ENCODE data around the gene SEMA3E.
"Not testable (repeated sequence)": the region's sequence is repeated elsewhere in the genome, so short reads cannot be mapped to it uniquely, and the experiment has no call there.

Gene SEMA3E

GRCh38 chr7:83451501-83452045 is 197.4 kb downstream of the SEMA3E start:
- no peak for DNase-seq (ENCODE audit: low spot score)

DNA sequence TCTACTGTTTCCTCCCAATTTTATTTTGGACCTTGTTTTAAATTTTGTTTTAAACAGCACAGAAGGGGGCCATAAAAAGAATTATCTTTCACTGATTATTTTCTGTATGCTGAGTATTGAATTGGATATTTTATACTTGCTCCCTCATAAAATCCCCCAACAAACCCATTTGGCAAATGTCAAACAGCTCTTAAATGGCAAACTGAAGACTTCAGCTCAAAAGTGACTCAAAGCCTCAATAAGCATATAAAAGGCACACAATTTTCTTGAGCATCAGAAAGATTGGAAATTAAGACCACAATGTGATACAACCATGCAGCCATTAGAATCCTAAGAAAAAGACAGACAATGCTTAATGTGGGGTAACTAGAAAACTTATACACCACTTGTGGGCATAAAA is 199.2 kb downstream of the SEMA3E start:
- DNase-seq (ENCODE audit: low spot score), result no peak

DNA sequence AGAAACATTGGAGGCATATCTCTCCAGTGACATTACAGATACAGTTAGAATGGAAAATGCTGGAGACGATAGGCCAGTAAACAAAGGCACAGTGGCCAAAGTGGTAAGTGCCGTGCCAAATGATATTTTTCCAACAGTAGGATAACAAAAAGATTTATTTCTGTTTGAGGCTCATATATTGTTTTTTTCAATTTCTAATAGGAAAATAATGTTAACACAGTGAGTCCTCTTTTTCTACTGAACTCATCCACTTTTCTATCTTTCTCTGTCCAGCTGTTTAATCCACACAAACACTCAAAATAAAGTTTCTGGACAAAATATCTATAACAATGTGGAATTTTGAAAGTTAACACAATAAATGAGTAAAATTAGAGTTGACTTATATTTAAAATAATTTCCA is 201.3 kb downstream of the SEMA3E start:
- DNase-seq (ENCODE audit: low spot score), result no peak

DNA sequence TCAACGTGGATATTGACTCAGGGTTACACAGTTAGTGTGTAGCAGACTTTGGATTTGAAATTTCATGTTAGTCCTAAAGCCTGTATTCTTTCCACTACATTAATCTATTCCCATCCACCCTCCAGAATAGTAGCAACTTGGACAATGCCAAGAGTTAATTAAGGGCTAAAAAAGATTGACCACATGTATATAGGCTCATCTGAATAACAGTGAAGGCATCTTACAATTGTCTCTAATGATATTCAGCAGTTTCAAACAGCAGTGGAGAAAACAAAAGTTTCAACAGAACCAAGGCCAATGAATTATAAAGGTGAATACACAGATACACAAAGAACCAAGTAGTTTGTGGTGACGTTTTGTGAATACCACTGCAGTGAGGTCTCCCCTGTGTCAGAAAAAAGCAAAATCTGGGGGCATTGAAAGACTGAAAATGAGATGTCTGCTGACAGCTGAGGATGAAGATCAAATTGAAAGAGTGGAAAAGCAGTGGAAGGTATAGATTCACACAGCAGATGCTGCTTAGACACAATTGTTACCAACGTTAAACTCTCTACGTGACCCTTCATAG is 202.8 kb downstream of the SEMA3E start:
- no peak for DNase-seq (ENCODE audit: low spot score)

- no peak for DNase-seq (ENCODE audit: low spot score)
These were observed 206.0 kb downstream of the SEMA3E start for GRCh38 chr7:83442911-83443310.

DNA sequence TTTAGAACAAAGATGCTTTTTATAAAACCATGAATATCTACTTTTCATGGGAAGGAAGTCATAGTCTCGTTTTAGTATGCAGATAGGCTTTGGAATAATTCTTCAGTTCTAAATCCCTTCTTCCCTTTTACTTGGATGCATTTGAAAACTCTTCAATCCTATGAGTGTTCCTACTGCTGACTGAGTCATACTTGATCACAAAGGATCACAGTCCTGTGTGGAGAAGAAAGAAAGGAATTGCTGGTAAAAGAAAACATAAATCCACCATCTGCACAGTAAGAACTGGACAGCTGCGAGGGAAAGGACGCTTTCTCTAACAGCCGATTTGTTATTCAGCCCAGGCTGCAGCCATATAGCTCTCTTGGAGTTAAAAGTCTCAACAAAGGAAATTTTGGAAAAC is 209.9 kb downstream of the SEMA3E start:
- no peak for DNase-seq (ENCODE audit: low spot score)

- DNase-seq (ENCODE audit: low spot score), result not testable (repeated sequence)
These were observed 218.7 kb downstream of the SEMA3E start for GRCh38 chr7:83430289-83430688.

- DNase-seq (ENCODE audit: low spot score), result no peak
These were observed 219.4 kb downstream of the SEMA3E start for GRCh38 chr7:83429493-83429892.

- DNase-seq (ENCODE audit: low spot score), result no peak
These were observed 221.1 kb downstream of the SEMA3E start for GRCh38 chr7:83427884-83428283.

- no peak for DNase-seq (ENCODE audit: low spot score)
These were observed 222.6 kb downstream of the SEMA3E start for GRCh38 chr7:83426325-83426724.

DNA sequence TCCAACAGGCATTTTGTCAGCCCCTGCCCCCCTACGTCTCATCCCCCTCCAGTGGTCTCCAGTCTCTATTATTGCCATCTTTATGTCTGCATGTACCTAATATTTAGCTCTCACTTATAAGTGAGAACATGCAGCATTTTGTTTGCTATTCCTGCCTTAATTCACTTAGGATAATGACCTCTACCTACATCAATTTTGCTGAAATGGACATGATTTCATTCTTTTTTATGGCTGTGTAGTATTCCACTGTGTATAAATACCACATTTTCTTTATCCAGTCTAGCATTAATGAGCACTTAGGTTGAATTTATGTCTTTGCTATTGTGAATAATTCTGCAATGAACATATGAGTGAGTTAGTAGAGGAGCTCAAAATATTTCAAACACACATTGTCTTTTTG is 229.9 kb downstream of the SEMA3E start:
- no peak for DNase-seq (ENCODE audit: low spot score)

- no peak for DNase-seq (ENCODE audit: low spot score)
These were observed 233.1 kb downstream of the SEMA3E start for GRCh38 chr7:83415840-83416239.

GRCh38 chr7:83414947-83415346 is 234.0 kb downstream of the SEMA3E start:
- no peak for DNase-seq (ENCODE audit: low spot score)

- no peak for DNase-seq (ENCODE audit: low spot score)
These were observed 235.1 kb downstream of the SEMA3E start for GRCh38 chr7:83413831-83414230.

GRCh38 chr7:83413424-83413823 is 235.5 kb downstream of the SEMA3E start:
- DNase-seq (ENCODE audit: low spot score), result no peak

DNA sequence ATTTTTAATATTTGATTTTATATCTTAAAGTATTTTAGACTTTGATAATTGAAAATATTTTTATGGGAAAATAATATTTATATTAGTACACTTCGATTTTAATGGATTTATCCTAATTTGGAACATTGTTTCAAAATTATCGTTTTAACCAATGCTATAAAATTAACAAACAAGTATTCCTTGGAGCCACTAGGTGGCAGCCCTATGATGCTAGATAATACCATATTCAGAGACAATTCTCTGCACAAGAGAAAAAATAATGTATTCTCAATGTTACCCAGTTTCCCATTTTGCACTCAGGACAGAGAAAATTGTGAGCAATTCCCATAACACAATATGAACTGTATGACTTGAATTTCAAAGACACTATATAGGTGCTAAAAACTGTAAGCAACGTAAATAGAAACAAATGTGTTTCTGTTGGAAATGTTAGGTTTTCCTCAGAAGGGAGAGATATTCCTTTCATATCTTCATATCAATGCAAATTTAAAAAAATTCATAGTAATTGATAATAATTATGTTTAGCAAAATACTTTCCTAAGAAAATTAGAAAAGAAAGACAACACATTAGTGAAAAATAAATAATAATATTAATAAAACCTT is 237.8 kb downstream of the SEMA3E start:
- DNase-seq (ENCODE audit: low spot score), result peak; percentile 9

- DNase-seq (ENCODE audit: low spot score), result no peak
These were observed 254.2 kb downstream of the SEMA3E start for GRCh38 chr7:83394776-83395175.

- no peak for DNase-seq (ENCODE audit: low spot score)
These were observed 260.5 kb downstream of the SEMA3E start for GRCh38 chr7:83388436-83388835.

- no peak for DNase-seq (ENCODE audit: low spot score)
These were observed 282.3 kb downstream of the SEMA3E start for GRCh38 chr7:83366629-83367028.

GRCh38 chr7:83365746-83366145 is 283.2 kb downstream of the SEMA3E start:
- no peak for DNase-seq (ENCODE audit: low spot score)

DNA sequence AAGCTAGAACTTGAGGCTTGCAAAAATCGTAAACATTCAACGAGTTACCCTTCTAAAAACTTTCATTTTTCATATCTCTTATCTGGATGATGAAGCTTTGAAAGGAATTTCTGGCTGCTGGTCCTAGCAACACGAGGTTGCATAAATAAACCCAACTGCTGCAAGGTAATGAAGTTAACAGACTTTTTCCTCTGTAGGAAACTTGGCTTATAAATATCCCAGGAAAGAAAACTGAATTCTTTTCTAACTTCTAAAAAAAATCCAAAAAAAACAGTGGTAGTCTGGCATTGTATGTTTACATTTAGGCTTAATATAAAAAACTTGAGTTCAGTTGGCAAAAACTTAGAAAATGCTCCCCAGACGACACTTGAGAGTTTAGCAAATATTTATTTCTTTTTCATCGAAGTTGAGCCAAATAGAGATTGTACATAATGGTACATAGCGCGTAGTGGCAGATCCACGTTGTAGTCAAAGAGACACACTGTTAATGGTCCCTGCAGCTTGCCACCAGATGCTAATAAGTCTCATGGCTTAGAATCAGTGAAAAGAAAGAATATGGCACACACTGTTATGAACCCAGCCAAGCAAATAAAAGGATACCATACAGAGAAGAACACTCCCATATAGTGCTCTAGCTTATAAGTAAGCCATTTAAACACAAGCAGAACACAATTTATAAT is 285.9 kb downstream of the SEMA3E start:
- no peak for DNase-seq (ENCODE audit: low spot score)

- DNase-seq (ENCODE audit: low spot score), result no peak
These were observed 289.8 kb downstream of the SEMA3E start for GRCh38 chr7:83359108-83359507.

- no peak for DNase-seq (ENCODE audit: low spot score)
These were observed 293.8 kb downstream of the SEMA3E start for GRCh38 chr7:83355143-83355542.

All from HuH-7 (cell line).